ENCODE results near the gene LHX3.

The LHX3 gene

GRCh38 chr9:136187683-136188586 lies 17.0 kb downstream of the LHX3 start:
- H3K4me3 Mint-ChIP-seq, result no peak overlapping the region
- H3K4me1 Mint-ChIP-seq, result peaks cover 5% of the 10 kb centered on the region
- H3K27me3 Mint-ChIP-seq, result peaks cover 80% of the 10 kb centered on the region
- H3K27ac Mint-ChIP-seq, result no peak overlapping the region
- no peak for ATAC-seq
- no peaks in the 10 kb centered on the region for H3K9me3 Mint-ChIP-seq
- no peaks in the 10 kb centered on the region for H3K36me3 Mint-ChIP-seq

DNA sequence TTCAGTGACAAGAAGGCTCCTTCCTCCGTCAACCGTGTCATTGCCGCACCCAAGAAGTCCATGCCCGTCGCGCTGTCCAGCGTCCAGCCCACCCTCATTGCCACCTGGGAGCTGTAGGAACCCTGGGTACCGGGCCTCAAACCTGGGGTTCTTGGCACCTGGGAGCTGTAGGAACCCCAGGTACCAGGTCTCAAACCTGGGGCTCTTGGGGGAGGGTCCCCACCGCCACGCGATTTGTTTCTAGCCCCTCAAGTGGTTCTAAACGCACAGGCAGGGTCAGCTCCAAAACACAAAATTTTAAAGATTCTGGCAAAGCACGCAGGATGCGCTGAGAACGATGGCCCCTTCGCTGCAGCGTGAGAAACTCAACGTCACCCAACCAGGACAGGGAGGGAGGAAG lies 17.7 kb downstream of the LHX3 start:
- Mint-ChIP-seq H3K4me1 (peaks cover 5% of the 10 kb centered on the region), H3K27ac (no peak overlapping the region), H3K4me3 (no peak overlapping the region), H3K9me3 (no peaks in the 10 kb centered on the region), H3K27me3 (peaks cover 87% of the 10 kb centered on the region), H3K36me3 (no peaks in the 10 kb centered on the region)
- no peak for ATAC-seq

DNA sequence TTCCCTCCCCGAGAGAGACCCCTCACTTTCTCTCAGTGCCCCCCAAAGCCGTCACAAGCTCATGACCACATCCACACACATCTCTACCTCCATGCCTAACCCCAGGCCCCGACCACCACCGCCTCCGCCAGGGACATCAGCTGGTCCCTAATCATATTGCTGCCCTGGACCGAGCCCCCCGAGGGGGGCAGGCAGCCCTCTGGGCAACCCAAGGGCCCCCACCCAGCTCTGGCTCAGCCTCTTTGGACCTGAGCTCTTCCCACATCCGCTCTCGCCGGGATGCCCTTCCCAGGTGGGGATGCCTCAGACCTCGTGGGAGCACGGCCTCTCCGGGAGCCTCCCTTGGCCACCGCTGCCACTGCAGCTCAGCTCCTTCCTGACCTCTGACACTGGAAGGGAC lies 18.5 kb downstream of the LHX3 start:
- H3K27me3 Mint-ChIP-seq, result peaks cover 82% of the 10 kb centered on the region

DNA sequence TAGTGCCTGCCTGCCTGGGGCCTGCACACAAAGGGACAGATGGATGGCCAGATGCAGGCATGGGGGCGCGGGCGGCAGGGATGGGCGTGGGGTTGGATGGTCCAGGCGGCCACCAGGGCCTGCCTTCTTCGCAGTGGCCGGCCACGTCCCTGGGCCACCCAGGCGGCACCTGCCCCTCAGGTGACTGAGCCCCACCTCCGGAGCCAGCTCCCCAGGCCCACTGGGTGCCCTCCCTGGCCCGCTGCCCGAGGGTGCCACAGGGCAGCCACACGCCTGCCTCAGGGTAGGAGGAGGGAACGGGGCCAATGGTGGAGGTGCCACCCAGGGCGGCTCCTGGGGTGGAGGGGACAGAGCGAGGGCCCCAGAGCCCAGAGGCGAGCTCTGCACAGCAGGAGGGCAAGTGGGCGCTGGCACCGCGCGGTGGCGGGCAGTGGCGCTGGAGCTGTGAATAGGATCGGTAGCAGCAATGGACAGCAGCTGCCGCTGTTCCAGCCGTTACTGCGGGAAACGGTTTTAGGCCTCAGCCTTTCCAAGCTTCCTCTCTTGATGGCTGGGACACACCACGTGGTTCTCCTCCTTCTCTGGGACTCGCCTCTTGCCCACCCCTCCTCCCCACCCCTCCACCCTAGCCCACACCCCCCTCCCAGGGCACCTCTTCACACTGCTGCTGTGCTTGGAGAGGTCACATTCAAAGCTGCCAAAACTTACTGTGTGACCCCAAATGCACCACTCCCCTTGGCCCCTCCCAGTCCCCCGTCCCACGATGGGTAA lies 19.1 kb downstream of the LHX3 start:
- Mint-ChIP-seq H3K4me1 (no peaks in the 10 kb centered on the region), H3K9me3 (no peaks in the 10 kb centered on the region), H3K27me3 (peaks cover 76% of the 10 kb centered on the region), H3K4me3 (no peak overlapping the region), H3K36me3 (no peaks in the 10 kb centered on the region), H3K27ac (no peak overlapping the region)
- peak; percentile 4 for ATAC-seq

More for the DNA sequence above, 18.5 kb downstream of the LHX3 start:
- ATAC-seq, result no peak
- H3K27ac Mint-ChIP-seq, result no peak overlapping the region
- no peaks in the 10 kb centered on the region for H3K9me3 Mint-ChIP-seq
- H3K4me1 Mint-ChIP-seq, result no peaks in the 10 kb centered on the region
- no peak overlapping the region for H3K4me3 Mint-ChIP-seq
- no peaks in the 10 kb centered on the region for H3K36me3 Mint-ChIP-seq

GRCh38 chr9:136185066-136185465 lies 19.9 kb downstream of the LHX3 start:
- Mint-ChIP-seq H3K27me3 (peaks cover 69% of the 10 kb centered on the region), H3K27ac (no peak overlapping the region), H3K9me3 (no peaks in the 10 kb centered on the region), H3K36me3 (no peaks in the 10 kb centered on the region), H3K4me1 (no peaks in the 10 kb centered on the region), H3K4me3 (no peak overlapping the region)
- ATAC-seq, result no peak

DNA sequence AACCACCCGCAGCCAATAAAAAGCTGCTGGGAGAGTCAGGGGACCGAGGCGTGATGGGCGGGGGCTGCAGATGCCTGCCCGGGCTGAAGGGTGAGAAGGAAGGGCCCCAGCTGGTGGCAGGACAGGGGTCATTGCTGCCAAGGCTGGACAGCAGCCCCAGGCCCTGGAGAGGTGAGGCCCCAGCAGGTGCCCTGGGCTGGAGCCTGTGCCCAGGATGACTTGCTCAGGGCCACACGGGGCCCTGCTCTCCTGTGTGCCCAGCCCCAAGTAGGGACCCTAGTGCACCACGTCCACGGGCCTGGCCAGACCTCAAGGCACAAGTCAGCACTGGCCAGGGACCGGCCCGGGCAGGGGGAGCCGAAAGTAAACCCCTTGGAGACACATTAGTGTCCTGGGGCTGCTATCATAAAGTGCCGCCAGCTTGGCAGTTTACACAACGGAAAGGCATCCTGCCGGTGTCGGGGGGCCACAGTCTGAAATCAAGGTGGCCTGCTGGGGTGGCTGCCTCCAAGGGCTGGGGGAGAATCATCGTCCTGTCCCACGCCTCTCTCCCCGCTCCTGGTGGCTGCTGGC lies 22.0 kb downstream of the LHX3 start:
- Mint-ChIP-seq H3K9me3 (no peaks in the 10 kb centered on the region), H3K36me3 (no peaks in the 10 kb centered on the region)

GRCh38 chr9:136182420-136182787 lies 22.5 kb downstream of the LHX3 start:
- ATAC-seq, result no peak
- H3K27me3 Mint-ChIP-seq, result peaks cover 68% of the 10 kb centered on the region
- H3K27ac Mint-ChIP-seq, result no peak overlapping the region
- no peaks in the 10 kb centered on the region for H3K4me1 Mint-ChIP-seq
- H3K4me3 Mint-ChIP-seq, result no peak overlapping the region
- no peaks in the 10 kb centered on the region for H3K9me3 Mint-ChIP-seq
- H3K36me3 Mint-ChIP-seq, result no peaks in the 10 kb centered on the region

More for the DNA sequence above, 22.0 kb downstream of the LHX3 start:
- no peaks in the 10 kb centered on the region for H3K4me1 Mint-ChIP-seq
- no peak overlapping the region for H3K4me3 Mint-ChIP-seq
- peaks cover 68% of the 10 kb centered on the region for H3K27me3 Mint-ChIP-seq
- ATAC-seq, result no peak
- no peak overlapping the region for H3K27ac Mint-ChIP-seq

DNA sequence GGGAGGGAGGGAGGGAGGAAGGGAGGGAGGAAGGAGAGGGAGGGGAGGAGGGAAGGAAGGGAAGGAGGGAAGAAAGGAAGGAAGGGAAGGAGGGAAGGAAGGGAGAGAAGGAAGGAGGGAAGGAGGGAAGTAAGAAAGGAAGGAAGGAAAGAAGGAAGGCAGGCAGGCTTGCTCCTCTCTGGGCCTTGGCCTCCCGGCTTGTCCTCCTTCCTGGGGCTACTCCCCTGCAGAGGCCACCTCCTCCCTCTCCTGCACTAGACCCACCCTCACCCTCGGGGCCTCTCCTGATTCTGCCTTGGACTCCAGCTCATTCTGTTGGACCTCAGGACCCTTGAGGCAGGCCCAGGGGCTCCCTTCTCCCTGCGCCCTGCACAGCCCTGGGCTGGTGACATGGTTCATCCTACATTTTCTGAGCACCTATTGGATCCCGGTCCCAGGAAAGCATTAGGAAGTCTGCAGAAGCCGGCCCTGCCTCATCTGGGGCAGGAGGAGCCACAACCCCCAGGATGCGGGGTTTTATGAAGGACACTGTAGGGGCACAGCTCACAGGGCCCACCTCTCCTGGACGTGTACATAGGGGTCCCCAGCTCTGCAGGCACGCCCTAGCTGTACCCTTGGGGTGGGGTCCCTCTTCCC lies 23.0 kb downstream of the LHX3 start:
- ATAC-seq, result no peak
- Mint-ChIP-seq H3K36me3 (no peaks in the 10 kb centered on the region), H3K27me3 (peaks cover 68% of the 10 kb centered on the region), H3K4me3 (no peak overlapping the region), H3K9me3 (no peaks in the 10 kb centered on the region), H3K4me1 (no peaks in the 10 kb centered on the region), H3K27ac (peak overlapping the region; percentile 44)

DNA sequence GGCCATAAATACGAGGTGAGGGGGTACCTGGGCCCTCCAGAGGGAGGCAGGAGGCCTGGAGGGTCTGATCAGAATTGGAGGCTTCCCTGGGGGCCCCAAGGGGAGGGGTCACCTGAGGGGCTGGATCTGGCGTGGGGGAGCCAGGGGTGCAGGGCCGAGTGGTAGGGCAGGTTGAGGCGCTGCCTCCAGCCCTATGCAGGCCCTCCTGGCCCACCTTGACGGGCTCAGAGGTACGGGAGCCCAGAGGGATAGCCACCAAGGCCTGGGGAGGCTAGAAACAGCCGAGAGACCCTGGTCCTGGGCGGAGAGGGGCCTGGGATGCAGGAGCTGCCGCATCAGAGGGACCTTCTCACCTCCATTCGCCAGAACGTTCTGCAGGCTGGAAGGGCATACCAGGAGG lies 24.3 kb downstream of the LHX3 start:
- Mint-ChIP-seq H3K36me3 (no peaks in the 10 kb centered on the region), H3K27me3 (peaks cover 60% of the 10 kb centered on the region), H3K4me3 (no peak overlapping the region), H3K4me1 (no peaks in the 10 kb centered on the region), H3K27ac (no peak overlapping the region), H3K9me3 (no peaks in the 10 kb centered on the region)
- no peak for ATAC-seq

DNA sequence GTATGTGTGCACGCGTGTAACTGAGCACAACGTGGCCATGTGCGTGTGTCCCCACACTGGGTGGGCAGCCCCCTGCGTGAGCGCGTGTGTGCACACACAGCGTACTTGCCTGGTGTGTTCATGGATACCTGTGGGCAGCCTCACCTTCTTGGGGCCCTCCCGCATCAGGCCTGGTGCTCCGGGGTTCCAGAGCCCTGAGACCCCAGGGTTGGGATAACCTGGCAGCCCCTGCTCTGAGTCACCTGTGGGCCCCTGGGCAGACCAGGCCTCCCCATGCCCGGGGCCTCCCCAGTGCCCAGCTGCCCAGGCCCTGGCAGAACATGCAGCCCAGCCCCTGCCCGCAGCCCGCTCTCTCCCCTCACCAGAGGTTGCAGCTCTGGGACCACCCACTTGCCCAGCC lies 25.2 kb downstream of the LHX3 start:
- H3K36me3 Mint-ChIP-seq, result no peaks in the 10 kb centered on the region
- H3K4me1 Mint-ChIP-seq, result no peaks in the 10 kb centered on the region
- H3K27me3 Mint-ChIP-seq, result peaks cover 51% of the 10 kb centered on the region
- no peak overlapping the region for H3K27ac Mint-ChIP-seq
- no peak for ATAC-seq
- no peak overlapping the region for H3K4me3 Mint-ChIP-seq
- H3K9me3 Mint-ChIP-seq, result no peaks in the 10 kb centered on the region

- H3K9me3 Mint-ChIP-seq, result no peaks in the 10 kb centered on the region
- no peak overlapping the region for H3K4me3 Mint-ChIP-seq
- H3K27me3 Mint-ChIP-seq, result peaks cover 46% of the 10 kb centered on the region
- ATAC-seq, result no peak
- no peaks in the 10 kb centered on the region for H3K4me1 Mint-ChIP-seq
- no peaks in the 10 kb centered on the region for H3K36me3 Mint-ChIP-seq
- no peak overlapping the region for H3K27ac Mint-ChIP-seq
Measured at GRCh38 chr9:136179101-136179616, 25.8 kb downstream of the LHX3 start.

GRCh38 chr9:136178773-136179075 lies 26.2 kb downstream of the LHX3 start:
- H3K4me3 Mint-ChIP-seq, result no peak overlapping the region
- H3K27me3 Mint-ChIP-seq, result peaks cover 46% of the 10 kb centered on the region

GRCh38 chr9:136178061-136178772 lies 26.7 kb downstream of the LHX3 start:
- H3K27ac Mint-ChIP-seq, result no peak overlapping the region
- no peaks in the 10 kb centered on the region for H3K36me3 Mint-ChIP-seq
- H3K4me1 Mint-ChIP-seq, result no peaks in the 10 kb centered on the region
- ATAC-seq, result peak; percentile 39
- no peaks in the 10 kb centered on the region for H3K9me3 Mint-ChIP-seq
- H3K4me3 Mint-ChIP-seq, result no peak overlapping the region
- H3K27me3 Mint-ChIP-seq, result peaks cover 42% of the 10 kb centered on the region

More at GRCh38 chr9:136178773-136179075, 26.2 kb downstream of the LHX3 start:
- no peak overlapping the region for H3K27ac Mint-ChIP-seq
- no peaks in the 10 kb centered on the region for H3K36me3 Mint-ChIP-seq
- H3K4me1 Mint-ChIP-seq, result no peaks in the 10 kb centered on the region
- ATAC-seq, result no peak
- H3K9me3 Mint-ChIP-seq, result no peaks in the 10 kb centered on the region

GRCh38 chr9:136177224-136177623 lies 27.7 kb downstream of the LHX3 start:
- no peaks in the 10 kb centered on the region for H3K9me3 Mint-ChIP-seq
- H3K4me1 Mint-ChIP-seq, result no peaks in the 10 kb centered on the region
- H3K4me3 Mint-ChIP-seq, result no peak overlapping the region
- peaks cover 35% of the 10 kb centered on the region for H3K27me3 Mint-ChIP-seq
- H3K36me3 Mint-ChIP-seq, result no peaks in the 10 kb centered on the region
- ATAC-seq, result no peak
- no peak overlapping the region for H3K27ac Mint-ChIP-seq
